CD14-positive monocyte (primary cell): ENCODE data around the gene ZKSCAN4. TPM values are rescaled to one million over a fixed set of nuclear protein-coding genes. Genes with fewer than 3 reads are reported as not detected.

Experiments used
- DNase-seq, 3 donors: peaks; one replicate each; pipeline ENCODE4 v3.0.0-alpha.2; 2011 to 2022
- H2AFZ ChIP-seq: 2 replicates; pipeline ENCODE4 v1.6.0; 2012; ENCODE audit warnings: mild to moderate bottlenecking, low read depth, low read length, inconsistent platforms; ENCODE audit not compliant: insufficient read depth, poor library complexity, severe bottlenecking
- H3K27ac ChIP-seq, 2 donors: 1 replicate in 1 of 2; 2 replicates in 1 of 2; pipeline ENCODE4 v1.5.1; 2012 to 2013; ENCODE audit warnings: low read length in 2 of 2, control low read depth in 1 of 2, inconsistent platforms in 1 of 2, low read depth in 1 of 2, mild to moderate bottlenecking in 1 of 2
- H3K27me3 ChIP-seq, 2 donors: one replicate each; pipeline versions ENCODE4 v1.6.0 to v1.6.1; 2011 to 2013; ENCODE audit warnings: low read length in 2 of 2; ENCODE audit not compliant: control insufficient read depth in 2 of 2, insufficient read depth in 2 of 2
- H3K36me3 ChIP-seq, 2 donors: replicated peaks in 1 of 2; 1 replicate in 1 of 2; 2 replicates in 1 of 2; pipeline versions ENCODE4 v1.5.1 to v1.6.1; 2012 to 2013; ENCODE audit warnings: low read length in 2 of 2, control low read depth in 1 of 2, inconsistent platforms in 1 of 2, mild to moderate bottlenecking in 1 of 2; ENCODE audit not compliant: insufficient read depth in 2 of 2, control insufficient read depth in 1 of 2
- H3K4me1 ChIP-seq, 2 donors: 1 replicate in 1 of 2; 2 replicates in 1 of 2; pipeline versions ENCODE4 v1.5.1 to v1.6.1; 2012 to 2013; ENCODE audit warnings: low read length in 2 of 2, control low read depth in 1 of 2, inconsistent platforms in 1 of 2, mild to moderate bottlenecking in 1 of 2, moderate library complexity in 1 of 2; ENCODE audit not compliant: insufficient read depth in 2 of 2, control insufficient read depth in 1 of 2
- H3K4me2 ChIP-seq: replicated peaks from 2 replicates; pipeline ENCODE3; 2012; ENCODE audit warnings: low read length, moderate library complexity, mild to moderate bottlenecking; ENCODE audit not compliant: poor library complexity, severe bottlenecking; ENCODE audit errors: extremely low read depth
- H3K4me3 ChIP-seq, 3 experiments: fragments of 200-600 bp in 1 of 3; sonication (generic) in 1 of 3; replicated peaks in 1 of 3; 1 replicate in 2 of 3; 2 replicates in 1 of 3; pipeline ENCODE4 v1.5.1; 2011 to 2013; ENCODE audit warnings: low read length in 3 of 3, mild to moderate bottlenecking in 3 of 3, control low read depth in 2 of 3, low read depth in 2 of 3, inconsistent platforms in 1 of 3, moderate library complexity in 1 of 3
- H3K79me2 ChIP-seq: 2 replicates; pipeline ENCODE4 v1.6.0; 2012; ENCODE audit warnings: mild to moderate bottlenecking, control low read depth, inconsistent platforms, low read length, moderate library complexity; ENCODE audit not compliant: insufficient read depth
- H3K9ac ChIP-seq: 2 replicates; pipeline ENCODE4 v1.6.0; 2017; ENCODE audit warnings: low read length, mild to moderate bottlenecking; ENCODE audit not compliant: insufficient read depth, poor library complexity, severe bottlenecking
- H3K9me3 ChIP-seq, 2 donors: replicated peaks in 1 of 2; 1 replicate in 1 of 2; 2 replicates in 1 of 2; pipeline versions ENCODE4 v1.5.1 to v1.6.1; 2012 to 2013; ENCODE audit warnings: low read length in 2 of 2, control low read depth in 1 of 2; ENCODE audit not compliant: control insufficient read depth in 1 of 2, insufficient read depth in 1 of 2
- H4K20me1 ChIP-seq: 2 replicates; pipeline ENCODE4 v1.6.0; 2012; ENCODE audit warnings: mild to moderate bottlenecking, low read length, control low read depth, moderate library complexity; ENCODE audit not compliant: insufficient read depth
- H3K27ac Mint-ChIP-seq, 7 donors: one replicate each; pipeline ENCODE4 v1.8.0; 2020; ENCODE audit warnings: mild to moderate bottlenecking in 7 of 7, mixed read lengths in 7 of 7, moderate library complexity in 6 of 7, inconsistent platforms in 2 of 7
- H3K27me3 Mint-ChIP-seq, 3 donors: one replicate each; pipeline ENCODE4 v1.8.0; 2021 to 2022; ENCODE audit warnings: low read depth in 3 of 3, mild to moderate bottlenecking in 3 of 3, mixed read lengths in 3 of 3, moderate library complexity in 3 of 3, inconsistent platforms in 1 of 3
- H3K36me3 Mint-ChIP-seq, 2 donors: one replicate each; pipeline ENCODE4 v1.8.0; 2020; ENCODE audit warnings: mixed read lengths in 2 of 2, inconsistent platforms in 1 of 2, mild to moderate bottlenecking in 1 of 2
- H3K4me1 Mint-ChIP-seq: one replicate; pipeline ENCODE4 v1.8.0; 2020; ENCODE audit warnings: mild to moderate bottlenecking, mixed read lengths
- H3K4me3 Mint-ChIP-seq, 2 donors: one replicate each; pipeline ENCODE4 v1.8.0; 2020; ENCODE audit warnings: mild to moderate bottlenecking in 2 of 2, mixed read lengths in 2 of 2, moderate library complexity in 1 of 2
- H3K9me3 Mint-ChIP-seq, 7 donors: one replicate each; pipeline ENCODE4 v1.8.0; 2020 to 2022; ENCODE audit warnings: mixed read lengths in 7 of 7, mild to moderate bottlenecking in 6 of 7, moderate library complexity in 6 of 7, inconsistent platforms in 2 of 7
- WGBS: methylation state at CpG from one replicate; pipeline ENCODE4 v1.1.5; 2013; ENCODE audit warnings: missing lambda C conversion rate; ENCODE audit not compliant: insufficient coverage; 5-methylcytosine and 5-hydroxymethylcytosine counted together
- intact Hi-C, 2 donors: fragments of 100-400 bp; cut with micrococcal nuclease; formaldehyde crosslinking; loops; one replicate each; pipeline versions ENCODE4 v1.15.0 to v1.15.1; 2023
- polyA plus RNA-seq, 3 donors: library from polyadenylated mRNA; depleted of rRNA in 1 of 3; unstranded in 2 of 3; stranded (reverse) in 1 of 3; fragments of 300-500 nt in 2 of 3; fragments of >200 nt in 1 of 3; fragmentation: Illumina TruSeq in 2 of 3; gene quantifications; 1 replicate in 2 of 3; 2 replicates in 1 of 3; pipeline ENCODE4 v1.2.3, GENCODE V29; 2012 to 2021
- TF ChIP-seq, protein P1 (sequence below): fragments of 200-600 bp; IDR thresholded peaks from one replicate; pipeline ENCODE4 v1.8.0; 2022; ENCODE audit warnings: antibody characterized with exemption, mild to moderate bottlenecking

Gene ZKSCAN4
- polyA plus RNA-seq, 3 donors: 1.5 to 2.0 (median 1.6) TPM

DNA sequence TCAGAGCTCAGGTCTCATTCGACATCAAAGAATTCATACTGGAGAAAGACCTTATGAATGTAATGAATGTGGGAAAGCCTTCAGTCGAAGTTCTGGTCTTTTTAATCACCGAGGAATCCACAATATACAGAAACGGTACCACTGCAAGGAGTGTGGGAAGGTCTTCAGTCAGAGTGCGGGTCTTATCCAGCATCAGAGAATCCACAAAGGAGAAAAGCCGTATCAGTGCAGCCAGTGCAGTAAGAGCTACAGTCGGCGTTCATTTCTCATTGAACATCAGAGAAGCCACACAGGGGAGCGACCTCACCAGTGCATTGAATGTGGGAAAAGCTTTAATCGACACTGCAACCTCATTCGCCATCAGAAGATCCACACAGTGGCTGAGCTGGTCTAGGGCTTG, 19.3 kb downstream of the ZKSCAN4 start:
- Histone ChIP-seq H4K20me1 (no peaks in the 10 kb centered on the region), H3K9ac (no peak overlapping the region), H3K9me3 (no peaks in the 10 kb centered on the region), H3K79me2 (no peaks in the 10 kb centered on the region), H2AFZ (no peak overlapping the region), H3K27me3 (no peaks in the 10 kb centered on the region), H3K36me3 (peaks cover 52 to 66% of the 10 kb centered on the region in 2 donors), H3K27ac (no peak overlapping the region), H3K4me2 (no peak overlapping the region), H3K4me3 (no peak overlapping the region), H3K4me1 (peaks cover 8 to 14% of the 10 kb centered on the region in 2 donors)
- H3K4me1 Mint-ChIP-seq: peaks cover 14% of the 10 kb centered on the region
- intact Hi-C loops: no loop called here
- H3K27me3 Mint-ChIP-seq: no peaks in the 10 kb centered on the region
- TF ChIP-seq, protein P1, sequence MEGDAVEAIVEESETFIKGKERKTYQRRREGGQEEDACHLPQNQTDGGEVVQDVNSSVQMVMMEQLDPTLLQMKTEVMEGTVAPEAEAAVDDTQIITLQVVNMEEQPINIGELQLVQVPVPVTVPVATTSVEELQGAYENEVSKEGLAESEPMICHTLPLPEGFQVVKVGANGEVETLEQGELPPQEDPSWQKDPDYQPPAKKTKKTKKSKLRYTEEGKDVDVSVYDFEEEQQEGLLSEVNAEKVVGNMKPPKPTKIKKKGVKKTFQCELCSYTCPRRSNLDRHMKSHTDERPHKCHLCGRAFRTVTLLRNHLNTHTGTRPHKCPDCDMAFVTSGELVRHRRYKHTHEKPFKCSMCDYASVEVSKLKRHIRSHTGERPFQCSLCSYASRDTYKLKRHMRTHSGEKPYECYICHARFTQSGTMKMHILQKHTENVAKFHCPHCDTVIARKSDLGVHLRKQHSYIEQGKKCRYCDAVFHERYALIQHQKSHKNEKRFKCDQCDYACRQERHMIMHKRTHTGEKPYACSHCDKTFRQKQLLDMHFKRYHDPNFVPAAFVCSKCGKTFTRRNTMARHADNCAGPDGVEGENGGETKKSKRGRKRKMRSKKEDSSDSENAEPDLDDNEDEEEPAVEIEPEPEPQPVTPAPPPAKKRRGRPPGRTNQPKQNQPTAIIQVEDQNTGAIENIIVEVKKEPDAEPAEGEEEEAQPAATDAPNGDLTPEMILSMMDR: no peak
- H3K4me3 Mint-ChIP-seq: no peak overlapping the region
- no peak for DNase-seq
- H3K27ac Mint-ChIP-seq: peak overlapping the region in 1 of 7 donors; percentile 23
- 100% methylated on average over 5 of the region's 11 CpGs for WGBS
- H3K36me3 Mint-ChIP-seq: peaks cover 65 to 66% of the 10 kb centered on the region in 2 donors
- H3K9me3 Mint-ChIP-seq: no peaks in the 10 kb centered on the region

DNA sequence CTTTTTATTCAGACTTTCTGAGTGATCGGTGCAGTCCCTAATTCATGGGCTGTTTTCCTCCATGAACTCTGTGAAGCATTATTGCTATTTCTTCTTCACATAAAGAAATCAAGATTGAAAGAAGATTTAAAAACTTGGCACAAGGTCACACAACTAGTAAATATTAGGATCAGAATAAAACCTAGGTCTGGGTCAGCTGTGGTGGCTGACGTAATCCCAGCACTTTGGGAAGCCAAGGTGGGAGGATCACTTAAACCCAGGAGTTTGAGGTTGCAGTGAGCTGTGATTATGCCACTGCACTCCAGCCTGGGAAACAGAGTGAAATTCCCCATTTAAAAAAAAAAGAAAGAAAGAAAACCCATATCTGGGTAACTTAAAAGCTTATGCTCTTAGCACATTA, 25.6 kb downstream of the ZKSCAN4 start:
- H3K9ac ChIP-seq: no peak overlapping the region

More for the DNA sequence above, 25.6 kb downstream of the ZKSCAN4 start:
- Histone ChIP-seq H3K4me2 (peak overlapping the region; percentile 88), H3K9me3 (no peaks in the 10 kb centered on the region), H2AFZ (no peak overlapping the region), H4K20me1 (no peaks in the 10 kb centered on the region), H3K79me2 (peaks cover 11% of the 10 kb centered on the region), H3K36me3 (peaks cover 35 to 46% of the 10 kb centered on the region in 2 donors), H3K27me3 (peaks cover 6 to 7% of the 10 kb centered on the region in 2 donors), H3K4me1 (peaks cover 13 to 18% of the 10 kb centered on the region in 2 donors), H3K4me3 (no peak overlapping the region), H3K27ac (no peak overlapping the region)
- peaks cover 5 to 20% (median 8%) of the 10 kb centered on the region in 3 donors for H3K27me3 Mint-ChIP-seq
- H3K27ac Mint-ChIP-seq: no peak overlapping the region
- DNase-seq: no peak
- peaks cover 40 to 41% of the 10 kb centered on the region in 2 donors for H3K36me3 Mint-ChIP-seq
- no CpG with 5 or more reads among the region's 2 CpGs for WGBS
- intact Hi-C loops: no loop called here
- TF ChIP-seq, protein P1: no peak
- peaks cover 20% of the 10 kb centered on the region for H3K4me1 Mint-ChIP-seq
- no peak overlapping the region for H3K4me3 Mint-ChIP-seq
- no peaks in the 10 kb centered on the region for H3K9me3 Mint-ChIP-seq
